ENCODE measurements around the gene ATF7IP2. TPM values are rescaled to one million over a fixed set of nuclear protein-coding genes. Genes with fewer than 3 reads are reported as not detected.
"Not testable (repeated sequence)": the region's sequence is repeated elsewhere in the genome, so short reads cannot be mapped to it uniquely, and the experiment has no call there.

ATF7IP2 gene
- total and polyA plus RNA-seq, 2 donors (not counting 3 experiments of a cell fraction or from before 2014, with no cell fraction given), result 9.7 to 14.6 TPM

GRCh38 chr16:10356870-10357842 is 28.7 kb upstream of the ATF7IP2 start:
- CTCF ChIA-PET, result no interaction called here
- H3K9me3 ChIP-seq (replicated peaks; ENCODE audit: control insufficient read depth, insufficient read depth, low read length), result no peaks in the 10 kb centered on the region
- DNase-seq (ENCODE audit: low read depth, low spot score) (no peak), FAIRE-seq (no peak)
- BruUV-seq (replicated peaks), result no TSS peak
- H3K36me3 ChIP-seq (ENCODE audit: control insufficient read depth in 2 of 2, extremely low read depth in 1 of 2, insufficient read depth in 2 of 2, low read length in 2 of 2), result no peaks in the 10 kb centered on the region
- H4K20me1 ChIP-seq (replicated peaks; ENCODE audit: control insufficient read depth, extremely low read depth, insufficient read depth, low read length), result no peaks in the 10 kb centered on the region
- no peaks in the 10 kb centered on the region for H3K4me1 ChIP-seq (ENCODE audit: control insufficient read depth, extremely low read depth, insufficient read depth, low read length)
- no peak for TF ChIP-seq MYC (IDR thresholded peaks at IDR 0.05; ENCODE audit: low read depth, low read length)
- TF ChIP-seq MAX (IDR thresholded peaks at IDR 0.05; ENCODE audit: insufficient read depth, insufficient read length), result no peak
- no peak for TF ChIP-seq POLR2AphosphoS5 (IDR thresholded peaks at IDR 0.05; ENCODE audit: insufficient read depth, low read depth, low read length)
- TF ChIP-seq CTCF (IDR thresholded peaks at IDR 0.05; ENCODE audit: extremely low read depth in 1 of 2, insufficient read depth in 1 of 2, low read depth in 1 of 2, low read length in 2 of 2), result no peak
- no peak for TF ChIP-seq EZH2 (IDR thresholded peaks at IDR 0.05; ENCODE audit: borderline replicate concordance, low read depth, low read length, severe bottlenecking)
- no peak for TF ChIP-seq POLR2A (IDR thresholded peaks at IDR 0.05; ENCODE audit: low read depth, low read length)
- TF ChIP-seq JUN (IDR thresholded peaks at IDR 0.05; ENCODE audit: borderline replicate concordance, insufficient read depth, insufficient read length, low read depth), result no peak
- no peak for TF ChIP-seq FOS (IDR thresholded peaks at IDR 0.05; ENCODE audit: borderline replicate concordance, insufficient read depth, low read length)
- TF ChIP-seq GATA2 (IDR thresholded peaks at IDR 0.05; ENCODE audit: insufficient read depth, insufficient read length, low read depth, low read length), result no peak
- intact Hi-C loops (cut with micrococcal nuclease), result no loop called here
- H3K79me2 ChIP-seq (ENCODE audit: control insufficient read depth, insufficient read depth, low read length), result no peaks in the 10 kb centered on the region
- H3K9ac ChIP-seq (replicated peaks; ENCODE audit: extremely low read depth, insufficient read depth, low read length), result no peak overlapping the region
- dilution Hi-C loops (cut with MboI; ENCODE audit: extremely low pct_ligation_motif_present, low sequenced_read_pairs), result no loop called here
- no peak overlapping the region for H2AFZ ChIP-seq (ENCODE audit: low read depth, low read length)
- POLR2A ChIA-PET, result no interaction called here
- no peaks in the 10 kb centered on the region for H3K9me1 ChIP-seq (replicated peaks; ENCODE audit: control insufficient read depth, extremely low read depth, insufficient read depth, low read length)
- no peak overlapping the region for H3K4me3 ChIP-seq (replicated peaks in 1 of 3; ENCODE audit: insufficient read depth in 1 of 3, low read depth in 1 of 3, low read length in 3 of 3)
- H3K27me3 ChIP-seq (ENCODE audit: control insufficient read depth in 2 of 2, insufficient read depth in 2 of 2, low read length in 2 of 2), result no peaks in the 10 kb centered on the region
- H3K27ac ChIP-seq (ENCODE audit: insufficient read depth, low read depth, low read length), result no peak overlapping the region
- H3K4me2 ChIP-seq (ENCODE audit: insufficient read depth, low read length), result no peak overlapping the region

- DNase-seq (ENCODE audit: low read depth, low spot score); H2AFZ ChIP-seq (ENCODE audit: low read depth, low read length); H3K79me2 ChIP-seq (ENCODE audit: control insufficient read depth, insufficient read depth, low read length); H3K27ac ChIP-seq (ENCODE audit: insufficient read depth, low read depth, low read length); CTCF ChIA-PET; POLR2A ChIA-PET; dilution Hi-C loops (cut with MboI; ENCODE audit: extremely low pct_ligation_motif_present, low sequenced_read_pairs); BruUV-seq (replicated peaks); H3K36me3 ChIP-seq (ENCODE audit: control insufficient read depth in 2 of 2, extremely low read depth in 1 of 2, insufficient read depth in 2 of 2, low read length in 2 of 2); FAIRE-seq; H3K9me3 ChIP-seq (replicated peaks; ENCODE audit: control insufficient read depth, insufficient read depth, low read length); H3K4me1 ChIP-seq (ENCODE audit: control insufficient read depth, extremely low read depth, insufficient read depth, low read length); H3K4me2 ChIP-seq (ENCODE audit: insufficient read depth, low read length); H3K9ac ChIP-seq (replicated peaks; ENCODE audit: extremely low read depth, insufficient read depth, low read length); intact Hi-C loops (cut with micrococcal nuclease); H4K20me1 ChIP-seq (replicated peaks; ENCODE audit: control insufficient read depth, extremely low read depth, insufficient read depth, low read length); H3K9me1 ChIP-seq (replicated peaks; ENCODE audit: control insufficient read depth, extremely low read depth, insufficient read depth, low read length); H3K4me3 ChIP-seq (replicated peaks in 1 of 3; ENCODE audit: insufficient read depth in 1 of 3, low read depth in 1 of 3, low read length in 3 of 3); H3K27me3 ChIP-seq (ENCODE audit: control insufficient read depth in 2 of 2, insufficient read depth in 2 of 2, low read length in 2 of 2): not testable (repeated sequence)
Observed at GRCh38 chr16:10361747-10362076, 24.1 kb upstream of the ATF7IP2 start.
